ENCODE measurements around the gene KCNJ6.

- no peak for TF ChIP-seq ATF3 (IDR thresholded peaks at IDR 0.05)
- TF ChIP-seq CTCF (IDR thresholded peaks at IDR 0.05; ENCODE audit: low read depth, low read length, missing input control), result no peak
- TF ChIP-seq REST (IDR thresholded peaks at IDR 0.05), result peak; percentile 46
- no peak for TF ChIP-seq NR2F2 (IDR thresholded peaks at IDR 0.05)
- TF ChIP-seq TAF1 (conservative IDR thresholded peaks at IDR 0.05), result no peak
- TF ChIP-seq, protein P1, sequence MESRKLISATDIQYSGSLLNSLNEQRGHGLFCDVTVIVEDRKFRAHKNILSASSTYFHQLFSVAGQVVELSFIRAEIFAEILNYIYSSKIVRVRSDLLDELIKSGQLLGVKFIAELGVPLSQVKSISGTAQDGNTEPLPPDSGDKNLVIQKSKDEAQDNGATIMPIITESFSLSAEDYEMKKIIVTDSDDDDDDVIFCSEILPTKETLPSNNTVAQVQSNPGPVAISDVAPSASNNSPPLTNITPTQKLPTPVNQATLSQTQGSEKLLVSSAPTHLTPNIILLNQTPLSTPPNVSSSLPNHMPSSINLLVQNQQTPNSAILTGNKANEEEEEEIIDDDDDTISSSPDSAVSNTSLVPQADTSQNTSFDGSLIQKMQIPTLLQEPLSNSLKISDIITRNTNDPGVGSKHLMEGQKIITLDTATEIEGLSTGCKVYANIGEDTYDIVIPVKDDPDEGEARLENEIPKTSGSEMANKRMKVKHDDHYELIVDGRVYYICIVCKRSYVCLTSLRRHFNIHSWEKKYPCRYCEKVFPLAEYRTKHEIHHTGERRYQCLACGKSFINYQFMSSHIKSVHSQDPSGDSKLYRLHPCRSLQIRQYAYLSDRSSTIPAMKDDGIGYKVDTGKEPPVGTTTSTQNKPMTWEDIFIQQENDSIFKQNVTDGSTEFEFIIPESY (IDR thresholded peaks at IDR 0.05), result peak; percentile 52
- peak in 1 of 2 donors; percentile 21 for TF ChIP-seq RAD21 (IDR thresholded peaks at IDR 0.05)
Measured at GRCh38 chr21:37704751-37705150, 211.5 kb downstream of the KCNJ6 start.

Measured in liver (tissue), 3 donors.